Naive B cell (primary cell): Measurements from ENCODE around the gene HKDC1. TPM values are rescaled to one million over a fixed set of nuclear protein-coding genes. Genes with fewer than 3 reads are reported as not detected.
A peak's percentile ranks its signal among the peaks of the same experiment; 100 is the strongest.
"Not testable (repeated sequence)": the region's sequence is repeated elsewhere in the genome, so short reads cannot be mapped to it uniquely, and the experiment has no call there.

ENCODE experiments used
- ATAC-seq, 2 donors: fragments of 150-1000 bp; cut with Tn5 transposase; 2 replicates each; pipeline ENCODE4 v1.10.0; 2021; ENCODE audit warnings: low read depth in 2 of 2, mild to moderate bottlenecking in 2 of 2, moderate library complexity in 2 of 2
- DNase-seq: peaks from one replicate; pipeline ENCODE4 v3.0.0; 2022
- H3K27ac Mint-ChIP-seq, 6 donors: one replicate each; pipeline ENCODE4 v1.8.0; 2020 to 2022; ENCODE audit warnings: mild to moderate bottlenecking in 6 of 6, mixed read lengths in 6 of 6, moderate library complexity in 5 of 6, inconsistent platforms in 2 of 6
- H3K27me3 Mint-ChIP-seq, 3 donors: one replicate each; pipeline ENCODE4 v1.8.0; 2021 to 2022; ENCODE audit warnings: mixed read lengths in 3 of 3, mild to moderate bottlenecking in 1 of 3
- H3K36me3 Mint-ChIP-seq, 2 donors: one replicate each; pipeline ENCODE4 v1.8.0; 2020 to 2022; ENCODE audit warnings: mixed read lengths in 2 of 2, inconsistent platforms in 1 of 2, mild to moderate bottlenecking in 1 of 2
- H3K4me1 Mint-ChIP-seq, 3 donors: one replicate each; pipeline ENCODE4 v1.8.0; 2020 to 2022; ENCODE audit warnings: mixed read lengths in 3 of 3, inconsistent platforms in 1 of 3, mild to moderate bottlenecking in 1 of 3, moderate library complexity in 1 of 3
- H3K4me3 Mint-ChIP-seq, 8 donors: one replicate each; pipeline ENCODE4 v1.8.0; 2020 to 2022; ENCODE audit warnings: mild to moderate bottlenecking in 8 of 8, mixed read lengths in 8 of 8, moderate library complexity in 8 of 8, inconsistent platforms in 2 of 8
- H3K9me3 Mint-ChIP-seq, 7 donors: one replicate each; pipeline ENCODE4 v1.8.0; 2020 to 2022; ENCODE audit warnings: mixed read lengths in 7 of 7, mild to moderate bottlenecking in 5 of 7, inconsistent platforms in 2 of 7, moderate library complexity in 1 of 7
- polyA plus RNA-seq, 6 donors: library from polyadenylated mRNA; unstranded; fragments of 300-500 nt; fragmentation: Illumina TruSeq; gene quantifications; one replicate each; pipeline ENCODE4 v1.2.3, GENCODE V29; 2021; ENCODE audit warnings: low read depth in 6 of 6

HKDC1 gene
- polyA plus RNA-seq, 6 donors from 2014 or later, result not detected

- Mint-ChIP-seq H3K9me3 (no peaks in the 10 kb centered on the region), H3K36me3 (no peaks in the 10 kb centered on the region), H3K27me3 (no peaks in the 10 kb centered on the region), H3K27ac (peak overlapping the region in 1 of 6 donors; percentile 15), H3K4me1 (peaks cover 0 to 3% (median 0%) of the 10 kb centered on the region in 3 donors), H3K4me3 (no peak overlapping the region)
- ATAC-seq (no peak), DNase-seq (no peak)
These were observed 19.8 kb downstream of the HKDC1 start for GRCh38 chr10:69239816-69240434.

- H3K27me3 Mint-ChIP-seq, result no peaks in the 10 kb centered on the region
- ATAC-seq, result no peak
- H3K4me3 Mint-ChIP-seq, result no peak overlapping the region
- no peak for DNase-seq
- H3K4me1 Mint-ChIP-seq, result peaks cover 0 to 3% (median 0%) of the 10 kb centered on the region in 3 donors
- no peaks in the 10 kb centered on the region for H3K36me3 Mint-ChIP-seq
- no peaks in the 10 kb centered on the region for H3K9me3 Mint-ChIP-seq
- peak overlapping the region in 3 of 6 donors; percentile 19 to 66 (median 63) for H3K27ac Mint-ChIP-seq
These were observed 20.3 kb downstream of the HKDC1 start for GRCh38 chr10:69240455-69240854.

GRCh38 chr10:69241575-69241974 is 21.4 kb downstream of the HKDC1 start:
- H3K27ac Mint-ChIP-seq, result no peak overlapping the region

GRCh38 chr10:69242040-69242851 is 22.1 kb downstream of the HKDC1 start:
- Mint-ChIP-seq H3K27me3 (no peaks in the 10 kb centered on the region), H3K4me1 (peaks cover 0 to 3% (median 0%) of the 10 kb centered on the region in 3 donors), H3K36me3 (no peaks in the 10 kb centered on the region)

More at GRCh38 chr10:69241575-69241974, 21.4 kb downstream of the HKDC1 start:
- Mint-ChIP-seq H3K9me3 (no peaks in the 10 kb centered on the region), H3K4me3 (no peak overlapping the region), H3K4me1 (peaks cover 0 to 3% (median 0%) of the 10 kb centered on the region in 3 donors), H3K27me3 (no peaks in the 10 kb centered on the region), H3K36me3 (no peaks in the 10 kb centered on the region)
- no peak for ATAC-seq
- no peak for DNase-seq

GRCh38 chr10:69242852-69243212 is 22.7 kb downstream of the HKDC1 start:
- H3K4me3 Mint-ChIP-seq, result no peak overlapping the region

More at GRCh38 chr10:69242040-69242851, 22.1 kb downstream of the HKDC1 start:
- no peak overlapping the region for H3K4me3 Mint-ChIP-seq
- ATAC-seq (no peak), DNase-seq (no peak)
- H3K9me3 Mint-ChIP-seq, result no peaks in the 10 kb centered on the region
- H3K27ac Mint-ChIP-seq, result no peak overlapping the region

GRCh38 chr10:69243817-69244216 is 23.7 kb downstream of the HKDC1 start:
- Mint-ChIP-seq H3K4me3 (no peak overlapping the region), H3K9me3 (no peaks in the 10 kb centered on the region), H3K27me3 (no peaks in the 10 kb centered on the region), H3K36me3 (no peaks in the 10 kb centered on the region), H3K27ac (no peak overlapping the region), H3K4me1 (no peaks in the 10 kb centered on the region)
- ATAC-seq, result no peak
- no peak for DNase-seq

More at GRCh38 chr10:69242852-69243212, 22.7 kb downstream of the HKDC1 start:
- peaks cover 0 to under 1% (median 0%) of the 10 kb centered on the region in 3 donors for H3K4me1 Mint-ChIP-seq
- ATAC-seq (no peak), DNase-seq (no peak)
- no peaks in the 10 kb centered on the region for H3K27me3 Mint-ChIP-seq
- no peak overlapping the region for H3K27ac Mint-ChIP-seq
- H3K36me3 Mint-ChIP-seq, result no peaks in the 10 kb centered on the region
- no peaks in the 10 kb centered on the region for H3K9me3 Mint-ChIP-seq

- Mint-ChIP-seq H3K27me3 (no peaks in the 10 kb centered on the region), H3K4me3 (no peak overlapping the region), H3K9me3 (no peaks in the 10 kb centered on the region), H3K36me3 (no peaks in the 10 kb centered on the region), H3K4me1 (no peaks in the 10 kb centered on the region), H3K27ac (no peak overlapping the region)
- ATAC-seq (no peak), DNase-seq (no peak)
These were observed 25.9 kb downstream of the HKDC1 start for GRCh38 chr10:69246036-69246435.

- no peaks in the 10 kb centered on the region for H3K4me1 Mint-ChIP-seq
- H3K27me3 Mint-ChIP-seq, result no peaks in the 10 kb centered on the region
- no peak overlapping the region for H3K27ac Mint-ChIP-seq
- H3K36me3 Mint-ChIP-seq, result no peaks in the 10 kb centered on the region
- H3K4me3 Mint-ChIP-seq, result no peak overlapping the region
- ATAC-seq, result no peak
- peaks cover 0 to under 1% (median 0%) of the 10 kb centered on the region in 7 donors for H3K9me3 Mint-ChIP-seq
- DNase-seq, result no peak
These were observed 26.6 kb downstream of the HKDC1 start for GRCh38 chr10:69246581-69247312.

- Mint-ChIP-seq H3K4me1 (no peaks in the 10 kb centered on the region), H3K27me3 (no peaks in the 10 kb centered on the region), H3K27ac (no peak overlapping the region), H3K4me3 (no peak overlapping the region), H3K9me3 (peaks cover 0 to 2% (median 0%) of the 10 kb centered on the region in 7 donors), H3K36me3 (no peaks in the 10 kb centered on the region)
- no peak for ATAC-seq
- DNase-seq, result no peak
These were observed 27.2 kb downstream of the HKDC1 start for GRCh38 chr10:69247313-69247710.

- Mint-ChIP-seq H3K27me3 (no peaks in the 10 kb centered on the region), H3K27ac (no peak overlapping the region), H3K9me3 (peaks cover 0 to 2% (median 0%) of the 10 kb centered on the region in 7 donors), H3K4me3 (no peak overlapping the region), H3K4me1 (no peaks in the 10 kb centered on the region), H3K36me3 (no peaks in the 10 kb centered on the region)
- ATAC-seq (no peak), DNase-seq (no peak)
These were observed 28.1 kb downstream of the HKDC1 start for GRCh38 chr10:69248117-69248730.

GRCh38 chr10:69250041-69250440 is 29.9 kb downstream of the HKDC1 start:
- no peaks in the 10 kb centered on the region for H3K27me3 Mint-ChIP-seq
- H3K9me3 Mint-ChIP-seq, result peaks cover 0 to 2% (median 0%) of the 10 kb centered on the region in 7 donors
- H3K27ac Mint-ChIP-seq, result no peak overlapping the region
- no peak overlapping the region for H3K4me3 Mint-ChIP-seq
- H3K36me3 Mint-ChIP-seq, result no peaks in the 10 kb centered on the region
- no peaks in the 10 kb centered on the region for H3K4me1 Mint-ChIP-seq
- ATAC-seq (no peak), DNase-seq (no peak)

- H3K36me3 Mint-ChIP-seq, H3K4me1 Mint-ChIP-seq, H3K4me3 Mint-ChIP-seq, H3K9me3 Mint-ChIP-seq, DNase-seq, ATAC-seq, H3K27me3 Mint-ChIP-seq, H3K27ac Mint-ChIP-seq: not testable (repeated sequence)
These were observed 31.3 kb downstream of the HKDC1 start for GRCh38 chr10:69251417-69251816.

GRCh38 chr10:69253171-69253570 is 33.0 kb downstream of the HKDC1 start:
- Mint-ChIP-seq H3K9me3 (peaks cover 0 to 2% (median 0%) of the 10 kb centered on the region in 7 donors), H3K4me1 (no peaks in the 10 kb centered on the region), H3K27me3 (no peaks in the 10 kb centered on the region), H3K36me3 (no peaks in the 10 kb centered on the region), H3K27ac (no peak overlapping the region), H3K4me3 (peak overlapping the region in 1 of 8 donors; percentile 26)
- no peak for DNase-seq
- ATAC-seq, result no peak
